VCaP (cell line): Measurements from ENCODE around the gene SIGLEC10.
"Not testable (repeated sequence)": the region's sequence is repeated elsewhere in the genome, so short reads cannot be mapped to it uniquely, and the experiment has no call there.

Experiments used
- H3K27ac ChIP-seq: fragments of 450-650 bp; 2 replicates; pipeline ENCODE4 v1.5.1; 2017
- TF ChIP-seq, protein P1 (sequence below): fragments of 450-650 bp; conservative IDR thresholded peaks from 2 replicates; pipeline ENCODE4 v1.5.1; 2017; ENCODE audit warnings: mild to moderate bottlenecking, moderate library complexity

The SIGLEC10 gene

GRCh38 chr19:51448011-51448410, 30.6 kb upstream of the SIGLEC10 start:
- TF ChIP-seq, protein P1, sequence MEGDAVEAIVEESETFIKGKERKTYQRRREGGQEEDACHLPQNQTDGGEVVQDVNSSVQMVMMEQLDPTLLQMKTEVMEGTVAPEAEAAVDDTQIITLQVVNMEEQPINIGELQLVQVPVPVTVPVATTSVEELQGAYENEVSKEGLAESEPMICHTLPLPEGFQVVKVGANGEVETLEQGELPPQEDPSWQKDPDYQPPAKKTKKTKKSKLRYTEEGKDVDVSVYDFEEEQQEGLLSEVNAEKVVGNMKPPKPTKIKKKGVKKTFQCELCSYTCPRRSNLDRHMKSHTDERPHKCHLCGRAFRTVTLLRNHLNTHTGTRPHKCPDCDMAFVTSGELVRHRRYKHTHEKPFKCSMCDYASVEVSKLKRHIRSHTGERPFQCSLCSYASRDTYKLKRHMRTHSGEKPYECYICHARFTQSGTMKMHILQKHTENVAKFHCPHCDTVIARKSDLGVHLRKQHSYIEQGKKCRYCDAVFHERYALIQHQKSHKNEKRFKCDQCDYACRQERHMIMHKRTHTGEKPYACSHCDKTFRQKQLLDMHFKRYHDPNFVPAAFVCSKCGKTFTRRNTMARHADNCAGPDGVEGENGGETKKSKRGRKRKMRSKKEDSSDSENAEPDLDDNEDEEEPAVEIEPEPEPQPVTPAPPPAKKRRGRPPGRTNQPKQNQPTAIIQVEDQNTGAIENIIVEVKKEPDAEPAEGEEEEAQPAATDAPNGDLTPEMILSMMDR: no peak
- H3K27ac ChIP-seq: no peak overlapping the region

DNA sequence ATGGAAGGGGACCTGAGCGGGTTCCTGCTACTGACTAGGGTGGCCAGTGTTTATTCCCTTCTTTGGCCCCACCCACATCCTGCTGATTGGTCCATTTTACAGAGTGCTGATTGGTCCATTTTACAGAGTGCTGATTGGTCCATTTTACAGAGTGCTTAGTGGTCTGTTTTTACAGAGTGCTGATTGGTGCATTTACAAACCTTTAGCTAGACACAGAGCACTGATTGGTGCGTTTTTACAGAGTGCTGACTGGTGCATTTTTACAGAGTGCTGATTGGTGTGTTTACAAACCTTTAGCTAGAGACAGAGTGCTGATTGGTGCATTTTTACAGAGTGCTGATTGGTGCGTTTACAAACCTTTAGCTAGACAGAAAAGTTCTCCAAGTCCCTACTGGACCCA, 30.1 kb upstream of the SIGLEC10 start:
- H3K27ac ChIP-seq: not testable (repeated sequence)

DNA sequence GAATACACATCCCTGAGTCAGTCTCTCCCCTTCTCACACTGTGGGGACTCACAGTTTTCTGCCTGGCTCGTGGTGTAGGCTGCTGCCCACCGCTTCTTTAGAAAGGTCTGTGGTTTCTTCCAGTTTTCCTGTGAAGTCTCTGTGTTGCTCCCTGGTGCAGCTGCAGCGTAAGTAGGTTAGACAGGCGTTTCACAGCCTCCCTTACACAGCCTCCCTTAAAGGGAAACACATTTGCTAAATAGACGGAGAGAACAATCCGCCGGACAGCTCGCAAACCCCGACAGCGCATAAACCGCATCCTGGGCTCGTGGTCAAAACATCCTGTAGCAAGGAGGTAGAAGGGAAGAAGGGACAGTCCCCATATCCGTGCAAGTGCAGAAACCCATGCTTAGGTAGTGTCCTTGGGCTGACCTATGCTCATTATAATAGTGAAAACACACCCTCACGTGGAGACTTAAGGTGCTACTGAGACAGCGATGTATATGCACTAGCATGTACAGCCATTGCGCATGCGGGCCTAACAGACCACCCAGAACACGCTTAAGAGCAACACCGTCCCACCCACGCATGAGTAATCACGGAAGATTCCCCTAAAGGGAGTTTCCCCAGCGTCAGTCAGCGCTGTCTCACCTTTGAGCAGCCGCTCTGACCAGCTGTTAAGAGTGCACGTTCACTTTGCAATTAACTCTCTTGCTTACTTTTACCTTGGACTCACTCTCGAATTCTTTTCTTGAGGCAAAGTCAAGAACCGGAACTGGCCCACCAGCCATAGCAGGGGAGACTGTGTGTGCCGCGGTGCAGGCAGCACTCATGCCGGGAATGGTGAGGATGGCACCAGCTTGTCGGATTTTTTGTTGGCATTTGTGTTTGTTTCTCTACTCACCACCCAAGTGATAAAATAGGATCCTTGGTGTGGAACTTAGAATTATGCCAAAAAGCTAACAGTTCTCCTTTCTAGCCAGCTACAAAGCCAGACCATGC, 24.3 kb upstream of the SIGLEC10 start:
- TF ChIP-seq, protein P1: no peak
- H3K27ac ChIP-seq: no peak overlapping the region

DNA sequence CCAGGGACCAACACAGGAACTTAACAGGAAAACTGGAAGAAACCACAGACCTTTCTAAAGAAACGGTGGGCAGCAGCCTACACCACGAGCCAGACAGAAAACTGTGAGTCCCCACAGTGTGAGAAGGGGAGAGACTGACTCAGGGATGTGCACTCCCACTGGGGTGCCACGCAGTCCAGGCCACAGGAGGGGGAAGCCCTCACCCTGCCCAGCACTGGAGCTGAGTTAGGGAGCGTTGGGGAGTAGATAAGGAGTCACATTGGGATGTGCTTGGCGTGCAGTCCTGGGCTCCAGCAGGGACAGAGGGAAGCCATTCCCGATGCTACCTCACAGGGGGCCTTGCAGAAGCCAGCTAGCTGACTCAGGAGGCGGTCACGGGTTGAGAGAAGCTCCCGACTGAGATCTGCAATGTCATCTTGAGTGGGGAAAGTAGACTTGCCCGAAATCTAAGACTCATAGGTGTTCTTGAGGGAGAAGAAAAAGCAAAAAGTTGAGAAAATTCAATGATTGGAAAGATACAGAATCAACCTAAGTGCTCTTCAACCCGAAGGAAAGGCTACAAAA, 23.5 kb upstream of the SIGLEC10 start:
- no peak overlapping the region for H3K27ac ChIP-seq
- TF ChIP-seq, protein P1: no peak

DNA sequence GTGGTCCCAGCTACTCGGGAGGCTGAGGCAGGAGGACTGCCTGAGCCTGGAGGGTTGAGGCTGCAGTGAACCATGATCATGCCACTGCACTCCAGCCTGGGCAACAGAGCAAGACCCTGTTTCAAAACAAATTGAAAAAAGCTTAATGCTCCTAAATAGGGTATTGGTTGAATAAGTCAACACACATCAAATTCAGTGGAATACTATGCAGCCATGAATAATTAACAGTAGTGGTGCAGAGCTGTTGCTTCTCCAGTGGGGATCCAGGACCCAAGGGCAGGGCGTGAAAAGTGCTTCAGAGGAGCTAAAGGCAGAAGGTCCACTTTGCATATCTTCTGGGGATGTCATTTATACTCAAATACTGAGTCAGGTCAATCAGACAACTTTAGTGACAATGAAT, 22.6 kb upstream of the SIGLEC10 start:
- TF ChIP-seq, protein P1: no peak
- H3K27ac ChIP-seq: no peak overlapping the region

DNA sequence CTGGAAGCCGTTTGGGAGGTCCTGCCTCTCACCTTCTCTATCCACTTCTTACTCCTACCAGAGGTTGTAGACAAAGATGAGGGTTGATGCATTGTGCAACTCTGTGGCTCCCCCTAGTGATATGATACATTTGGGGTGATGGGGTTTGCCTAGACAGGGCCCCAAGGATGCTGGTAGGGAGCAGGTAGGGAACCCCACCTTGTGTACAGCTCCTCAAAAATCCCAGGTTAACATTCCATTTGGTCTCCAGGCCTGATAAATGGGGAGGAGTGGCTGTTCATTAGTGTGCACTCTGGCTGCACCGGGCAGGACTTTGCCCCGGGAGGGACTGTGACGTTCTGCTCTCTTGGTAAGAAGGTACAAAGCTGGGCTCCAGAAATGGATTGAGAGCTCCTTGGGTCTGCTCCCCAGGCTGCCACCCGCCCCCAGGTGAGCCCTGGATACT, 21.6 kb upstream of the SIGLEC10 start:
- TF ChIP-seq, protein P1: no peak; the same call in 1 of the 2 replicates
- H3K27ac ChIP-seq: no peak overlapping the region

- no peak overlapping the region for H3K27ac ChIP-seq
- TF ChIP-seq, protein P1: no peak
Measured at GRCh38 chr19:51434456-51434855, 17.0 kb upstream of the SIGLEC10 start.

GRCh38 chr19:51433043-51433442, 15.6 kb upstream of the SIGLEC10 start:
- TF ChIP-seq, protein P1: no peak
- H3K27ac ChIP-seq: no peak overlapping the region
